Hematopoietic multipotent progenitor cell (in vitro differentiated cells): ENCODE data around the gene MTR. TPM values are rescaled to one million over a fixed set of nuclear protein-coding genes. Genes with fewer than 3 reads are reported as not detected.

Source experiments
- DNase-seq, 3 donors: peaks; one replicate each; pipeline ENCODE4 v3.0.0-alpha.2; 2011 to 2015; ENCODE audit warnings: low read depth in 2 of 3, low spot score in 2 of 3
- total RNA-seq: library from RNA; depleted of rRNA; stranded (reverse); fragments of >200 nt; gene quantifications from one replicate; pipeline ENCODE4 v1.2.3, GENCODE V29; 2012

Gene MTR
- total RNA-seq, 1 donor, result 16.7 TPM

GRCh38 chr1:236773919-236774318 is 21.2 kb upstream of the MTR start:
- peak in 1 of 3 donors; percentile 13 for DNase-seq

GRCh38 chr1:236774926-236775325 is 20.2 kb upstream of the MTR start:
- no peak for DNase-seq

GRCh38 chr1:236779312-236779711 is 15.8 kb upstream of the MTR start:
- DNase-seq, result no peak

- no peak for DNase-seq
Observed at GRCh38 chr1:236785477-236785876, 9.6 kb upstream of the MTR start.

- DNase-seq, result no peak
Observed at GRCh38 chr1:236786453-236786852, 8.6 kb upstream of the MTR start.

GRCh38 chr1:236794585-236795034 is 482 bp upstream of the MTR start:
- no peak for DNase-seq

GRCh38 chr1:236795757-236796667 is 920 bp downstream of the MTR start:
- peak; percentile 54 to 60 (median 58) for DNase-seq

- no peak for DNase-seq
Observed at GRCh38 chr1:236799001-236799400, 3.9 kb downstream of the MTR start.

GRCh38 chr1:236800002-236800620 is 5.0 kb downstream of the MTR start:
- DNase-seq, result no peak

GRCh38 chr1:236800623-236801022 is 5.5 kb downstream of the MTR start:
- no peak for DNase-seq

- DNase-seq, result no peak
Observed at GRCh38 chr1:236802264-236802663, 7.2 kb downstream of the MTR start.

GRCh38 chr1:236806634-236807033 is 11.5 kb downstream of the MTR start:
- DNase-seq, result no peak

GRCh38 chr1:236808005-236808404 is 12.9 kb downstream of the MTR start:
- no peak for DNase-seq

GRCh38 chr1:236808564-236809130 is 13.6 kb downstream of the MTR start:
- peak in 2 of 3 donors; percentile 18 to 63 for DNase-seq

GRCh38 chr1:236809148-236809547 is 14.1 kb downstream of the MTR start:
- DNase-seq, result no peak

GRCh38 chr1:236810018-236810417 is 14.9 kb downstream of the MTR start:
- no peak for DNase-seq

- no peak for DNase-seq
Observed at GRCh38 chr1:236812334-236813030, 17.4 kb downstream of the MTR start.

GRCh38 chr1:236815941-236816340 is 20.8 kb downstream of the MTR start:
- DNase-seq, result no peak

GRCh38 chr1:236819856-236820255 is 24.8 kb downstream of the MTR start:
- no peak for DNase-seq

GRCh38 chr1:236821091-236821627 is 26.1 kb downstream of the MTR start:
- no peak for DNase-seq

GRCh38 chr1:236823559-236823958 is 28.5 kb downstream of the MTR start:
- no peak for DNase-seq
